Measurements from ENCODE around the gene PEBP1. TPM values are rescaled to one million over a fixed set of nuclear protein-coding genes. Genes with fewer than 3 reads are reported as not detected.

The PEBP1 gene
- polyA plus RNA-seq, 4 donors: 173 to 315 (median 305) TPM

DNA sequence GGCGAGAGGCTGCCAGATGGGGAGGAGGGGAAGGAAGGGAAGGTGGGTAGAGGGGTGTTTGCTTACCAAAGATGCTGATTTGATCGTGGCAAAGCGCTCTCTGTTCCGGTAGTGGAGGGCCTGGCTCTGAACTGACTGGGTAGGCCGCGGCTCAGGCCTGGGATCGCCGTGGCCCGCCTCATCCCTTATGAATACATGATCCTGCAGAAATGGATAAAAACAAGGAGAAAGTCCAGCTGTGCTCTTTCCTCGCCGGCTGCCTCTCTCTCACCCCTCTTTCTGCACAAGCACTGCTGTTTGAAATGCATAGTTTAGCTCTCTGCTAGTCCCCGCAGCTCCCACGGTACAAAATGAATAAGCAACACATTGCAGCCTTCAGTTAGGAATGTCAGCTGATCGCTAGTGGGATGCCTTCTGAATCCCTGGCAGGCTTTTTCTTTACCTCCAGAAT, 53.8 kb downstream of the PEBP1 start:
- peak in 2 of 4 donors; percentile 22 to 44 for DNase-seq (ENCODE audit: low read depth in 4 of 4, low spot score in 3 of 4)

DNA sequence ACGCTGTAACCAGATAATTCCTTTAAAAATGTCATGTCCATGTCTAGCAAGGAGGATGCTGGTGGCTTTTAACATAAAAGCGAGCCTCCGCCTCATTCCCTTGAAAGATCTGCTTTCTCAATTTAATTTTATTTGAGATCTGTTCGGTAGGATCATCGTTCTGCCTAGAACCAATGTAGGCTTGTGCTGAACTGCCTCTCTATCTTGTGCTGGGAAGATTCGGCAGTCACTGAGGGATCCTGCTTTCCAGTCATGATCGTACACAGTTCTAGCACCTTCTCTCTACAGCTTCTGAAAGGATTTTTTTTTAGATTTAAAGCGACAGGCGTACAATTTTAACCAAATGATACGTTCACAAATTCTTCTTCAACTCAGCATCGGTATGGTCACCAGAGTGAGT, 54.3 kb downstream of the PEBP1 start:
- peak in 2 of 4 donors; percentile 18 to 50 for DNase-seq (ENCODE audit: low read depth in 4 of 4, low spot score in 3 of 4)

DNA sequence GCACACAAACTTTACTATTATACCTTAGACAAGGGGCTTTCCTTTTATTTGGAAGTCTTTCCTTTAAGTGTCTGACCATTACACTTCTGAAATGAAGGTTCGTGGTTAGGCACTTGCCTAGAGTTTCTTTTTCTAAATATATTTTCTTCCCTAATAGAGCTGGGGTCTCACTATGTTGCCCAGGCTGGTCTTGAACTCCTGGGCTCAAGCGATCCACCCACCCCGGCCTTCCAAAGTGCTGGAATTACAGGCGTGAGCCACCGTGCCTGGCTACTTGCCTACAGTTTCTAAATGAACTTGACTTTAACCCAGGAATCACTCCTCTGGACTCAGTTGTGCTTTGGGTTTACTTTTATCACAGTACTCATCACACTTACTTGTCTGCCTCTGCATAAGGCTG, 57.6 kb downstream of the PEBP1 start:
- DNase-seq (ENCODE audit: low read depth in 4 of 4, low spot score in 3 of 4): no peak

DNA sequence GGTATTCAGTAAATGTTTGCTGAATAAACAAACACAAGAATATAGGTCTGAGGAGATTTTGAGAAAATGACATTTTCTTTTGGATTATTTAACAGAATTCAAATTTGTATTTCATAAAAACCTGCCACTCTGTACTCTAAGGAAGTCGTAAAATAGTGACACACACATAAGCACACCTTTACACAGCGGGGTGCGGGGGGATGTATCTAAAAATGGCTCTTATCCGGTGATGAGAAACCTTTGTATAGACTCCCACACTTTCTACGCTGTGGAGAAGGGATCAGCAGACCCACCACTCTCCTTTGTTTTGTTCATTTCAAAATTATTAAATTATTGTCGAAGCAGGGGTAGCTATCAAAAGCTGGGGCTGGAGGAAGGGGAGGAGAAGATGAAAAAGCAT, 58.0 kb downstream of the PEBP1 start:
- DNase-seq (ENCODE audit: low read depth in 4 of 4, low spot score in 3 of 4): no peak

Other genes with a start within 250 kb of the PEBP1 start
- 1 to 10 TPM in 1 of 4 donors, under 1 TPM in 3; 0.04 to 1.0 (median 0.66) TPM for gene KSR2, start 167.1 kb upstream of the PEBP1 start, polyA plus RNA-seq (ENCODE audit: insufficient read length in 4 of 4)
- 10 to 100 TPM; 29.3 to 41.4 (median 37.7) TPM for gene RFC5, start 119.4 kb upstream of the PEBP1 start, polyA plus RNA-seq (ENCODE audit: insufficient read length in 4 of 4)
- gene WSB2, start 74.9 kb upstream of the PEBP1 start, polyA plus RNA-seq (ENCODE audit: insufficient read length in 4 of 4): 10 to 100 TPM; 46.0 to 53.1 (median 50.4) TPM
- gene VSIG10, start 32.1 kb upstream of the PEBP1 start, polyA plus RNA-seq (ENCODE audit: insufficient read length in 4 of 4): 10 to 100 TPM; 16.2 to 30.3 (median 23.2) TPM
- 10 to 100 TPM; 29.1 to 35.9 (median 32.2) TPM for gene TAOK3, start 236.8 kb downstream of the PEBP1 start, polyA plus RNA-seq (ENCODE audit: insufficient read length in 4 of 4)
- gene SUDS3, start 240.4 kb downstream of the PEBP1 start, polyA plus RNA-seq (ENCODE audit: insufficient read length in 4 of 4): 10 to 100 TPM; 26.5 to 50.6 (median 48.5) TPM

Data from left renal pelvis (tissue), 4 donors.